Activated CD4-positive, alpha-beta T cell treated with anti-CD3 and anti-CD28 coated beads, Interleukin-2, Interleukin-6, amounts not matched to agents 100 ng/mL and 50 ng/mL, durations not matched to agents 16 hours and 8 hours (primary cell): Measurements from ENCODE around the gene LKAAEAR1.

Source experiments
- DNase-seq: peaks from one replicate; pipeline ENCODE4 v3.0.0-alpha.2; 2020

LKAAEAR1 gene

DNA sequence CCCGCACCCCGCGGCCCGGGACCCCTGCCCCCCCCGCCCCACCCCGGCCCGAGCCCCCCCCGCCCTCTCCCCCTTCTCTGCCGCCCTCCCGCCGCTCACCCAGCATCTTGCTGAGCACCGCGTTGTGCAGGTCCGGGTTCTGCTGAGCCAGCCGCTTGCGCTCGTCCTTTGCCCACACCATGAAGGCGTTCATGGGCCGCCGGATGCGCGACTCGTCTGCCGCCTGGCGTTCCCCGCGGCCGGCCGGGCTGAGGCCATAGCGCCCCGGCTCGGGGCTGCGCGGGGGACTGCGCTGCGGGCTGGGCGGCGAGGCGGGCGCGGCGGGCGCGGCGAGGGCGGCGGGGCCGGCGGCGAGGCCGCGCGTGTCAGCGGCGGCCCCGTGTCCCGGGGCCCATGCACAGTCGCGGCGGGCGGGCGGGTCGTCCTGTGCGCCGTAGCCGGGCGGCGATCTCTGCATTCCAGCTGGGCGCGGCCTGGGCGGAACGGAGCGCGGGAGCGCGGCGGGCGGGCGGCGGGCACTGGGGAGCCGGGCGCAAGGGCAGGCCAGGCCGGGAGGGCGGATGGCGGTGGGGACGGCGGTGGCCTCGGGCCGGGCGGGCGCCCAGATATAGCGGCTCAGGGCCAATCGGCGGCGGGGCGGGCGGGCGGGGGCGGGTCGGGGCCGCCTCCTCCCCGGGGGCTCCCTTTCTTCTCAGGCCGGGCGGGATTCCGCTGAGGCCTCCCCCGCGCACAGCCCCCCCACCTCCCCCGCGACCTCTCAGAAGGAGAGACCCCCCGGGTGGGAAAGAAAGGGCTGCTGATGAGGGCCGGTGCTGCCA is 34.9 kb downstream of the LKAAEAR1 start, which contains the start of gene SOX18:
SOX18 (minus strand) TSS at position 580 of the 818 bp plus-strand sequence; CDS start at position 457, 123 bp downstream.
- peak; percentile 55 for DNase-seq

DNA sequence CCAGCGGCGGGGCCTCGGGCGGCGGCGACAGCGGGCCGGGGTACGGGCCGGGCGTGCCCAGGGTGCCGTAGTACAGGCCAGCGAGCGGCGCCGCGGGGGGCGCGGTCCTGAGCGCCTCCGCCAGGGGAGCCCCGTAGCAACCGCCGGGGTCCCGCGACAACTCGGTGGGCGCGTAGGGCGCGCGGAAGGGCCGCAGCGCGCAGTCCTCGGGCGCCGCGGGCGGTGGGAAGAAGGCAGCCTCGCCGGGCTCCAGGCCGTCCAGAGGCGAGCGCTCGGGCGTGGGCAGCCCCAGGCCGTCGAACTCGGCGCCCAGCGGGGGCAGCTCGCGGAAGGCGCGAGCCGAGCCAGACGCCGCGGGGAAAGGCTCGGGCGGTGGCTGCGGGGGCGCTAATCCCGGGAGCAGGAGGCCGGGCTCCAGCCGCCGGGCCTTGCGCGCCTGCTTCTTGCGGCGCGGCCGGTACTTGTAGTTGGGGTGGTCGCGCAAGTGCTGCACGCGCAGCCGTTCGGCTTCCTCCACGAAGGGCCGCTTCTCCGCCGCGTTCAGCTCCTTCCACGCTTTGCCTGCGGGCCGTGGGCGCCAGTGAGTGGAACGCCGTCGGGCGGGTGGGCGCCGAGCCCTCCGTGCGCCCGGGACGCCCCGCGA is 35.7 kb downstream of the LKAAEAR1 start:
- DNase-seq: no peak

DNA sequence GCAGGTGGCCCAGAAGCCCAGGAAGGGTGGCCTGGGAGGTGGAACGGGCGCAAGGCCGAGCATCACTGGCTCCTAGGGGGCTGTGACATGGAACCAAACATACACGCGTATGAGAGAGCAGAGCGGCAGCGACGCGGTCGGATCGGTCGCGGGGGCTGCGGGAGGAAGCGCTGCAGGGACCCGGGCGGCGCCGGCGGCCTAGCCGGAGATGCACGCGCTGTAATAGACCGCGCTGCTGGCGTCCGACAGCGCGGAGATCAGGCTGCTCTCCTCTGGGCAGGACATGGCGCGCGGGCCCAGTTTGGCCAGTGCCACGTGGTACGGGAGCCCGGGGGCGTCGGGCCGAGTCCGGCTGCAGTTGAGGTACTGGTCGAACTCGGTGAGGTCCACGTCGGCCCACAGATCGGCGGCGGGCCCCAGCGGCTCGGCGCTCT is 36.2 kb downstream of the LKAAEAR1 start:
- no peak for DNase-seq

DNA sequence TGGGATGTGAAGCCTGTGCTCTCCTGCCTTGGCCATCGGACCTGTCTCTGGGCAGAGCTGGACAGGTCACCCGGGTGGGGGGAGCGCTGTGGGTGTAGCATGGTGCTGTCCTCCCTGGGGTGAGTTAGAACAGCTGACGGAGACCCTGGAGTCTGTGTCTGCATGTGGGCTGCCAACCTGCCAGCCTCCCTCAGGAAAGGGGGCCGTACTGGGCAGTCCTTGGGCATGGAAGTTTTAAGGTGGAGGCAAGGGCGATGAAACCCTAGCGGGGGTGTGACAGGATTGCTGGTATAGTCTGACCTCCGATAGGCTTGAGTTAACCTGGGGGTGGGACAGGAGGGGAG is 37.2 kb downstream of the LKAAEAR1 start:
- DNase-seq: no peak

DNA sequence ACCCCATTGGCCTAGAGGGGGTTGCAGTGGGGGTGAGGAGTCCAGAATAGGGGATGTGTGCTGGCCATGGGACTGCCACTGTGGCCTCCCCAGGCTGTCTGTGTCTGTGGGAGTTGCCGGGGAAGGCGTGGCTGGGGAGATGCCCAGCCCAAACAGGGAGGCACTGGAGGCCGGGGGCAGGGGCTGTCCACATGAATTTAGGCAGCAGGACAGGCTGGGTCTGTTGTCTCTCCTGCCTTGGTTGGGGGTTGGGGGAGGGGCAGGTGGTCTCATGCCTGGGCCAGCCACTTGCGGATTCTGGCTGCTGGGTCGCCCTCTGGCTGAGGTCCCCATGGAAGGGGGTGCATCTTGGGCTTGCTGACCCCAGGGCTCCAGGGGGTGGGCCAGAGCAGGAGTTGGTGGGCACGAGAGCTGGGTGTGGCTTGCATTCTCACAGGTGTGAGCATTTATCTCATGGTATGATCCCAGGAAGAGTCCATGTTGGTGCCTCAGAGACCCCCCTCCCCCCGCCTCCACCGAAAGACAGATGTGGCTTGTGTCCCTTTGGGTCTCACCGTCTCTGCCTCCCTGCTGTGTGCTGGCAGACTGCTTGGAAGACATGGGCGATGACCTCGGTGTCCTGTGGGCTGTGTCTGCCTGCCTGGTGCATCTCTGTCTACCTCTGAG is 38.7 kb downstream of the LKAAEAR1 start:
- DNase-seq: no peak

DNA sequence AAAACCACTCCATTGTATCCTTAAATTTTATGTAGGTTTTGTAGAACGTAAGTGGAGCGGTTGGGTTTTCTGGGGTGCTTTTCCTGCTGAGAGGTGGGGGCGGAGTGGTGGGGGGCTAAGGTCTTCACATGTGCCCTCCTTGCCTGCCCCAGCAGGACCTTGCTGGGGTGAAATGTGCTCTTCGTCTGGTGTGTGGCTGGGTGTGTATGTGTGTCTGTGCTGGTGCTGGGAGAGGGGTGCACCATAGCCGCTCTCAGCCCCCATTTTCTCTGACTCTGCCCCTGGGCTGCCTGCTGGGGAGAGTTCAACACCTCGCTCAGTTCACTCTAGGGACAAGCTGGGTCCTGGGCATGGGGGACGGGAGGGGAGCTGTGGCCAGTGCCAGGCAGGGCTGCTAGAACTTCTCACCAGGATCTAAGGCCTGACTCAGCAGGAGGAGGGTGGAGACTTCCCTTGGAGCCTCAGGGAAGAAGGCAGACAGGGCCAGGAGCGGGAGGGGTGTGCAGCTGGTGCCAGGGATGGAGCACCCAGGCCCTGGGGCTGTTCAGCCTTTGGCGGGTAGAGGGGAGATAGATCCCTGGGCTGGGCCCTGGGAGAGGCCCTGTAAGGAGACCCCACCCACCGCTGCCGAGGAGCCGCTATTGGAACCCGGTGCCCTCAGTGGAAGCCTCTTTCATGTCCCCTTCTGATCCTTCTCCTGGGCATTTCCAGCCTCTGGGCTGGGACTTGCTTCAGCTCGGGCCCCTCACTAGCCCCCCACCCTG is 39.5 kb downstream of the LKAAEAR1 start:
- no peak for DNase-seq

DNA sequence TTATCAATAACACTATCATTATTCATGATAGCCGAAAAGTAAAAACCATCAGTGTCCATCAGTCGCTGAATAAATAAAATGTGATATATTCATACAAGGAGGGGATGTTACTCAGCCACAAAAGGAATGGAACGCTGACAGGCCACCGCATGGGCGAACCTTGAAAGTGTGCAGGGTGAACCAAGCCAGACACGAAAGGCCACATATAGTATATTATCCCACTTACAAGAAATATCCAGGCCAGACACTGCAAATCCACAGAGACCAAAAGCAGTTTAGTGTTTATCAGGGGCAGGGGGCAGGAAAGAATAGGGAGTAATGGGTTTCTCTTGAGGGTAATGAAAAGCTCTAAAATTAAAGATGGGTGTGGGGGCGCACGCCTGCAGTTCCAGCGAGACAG is 40.4 kb downstream of the LKAAEAR1 start:
- no peak for DNase-seq

DNA sequence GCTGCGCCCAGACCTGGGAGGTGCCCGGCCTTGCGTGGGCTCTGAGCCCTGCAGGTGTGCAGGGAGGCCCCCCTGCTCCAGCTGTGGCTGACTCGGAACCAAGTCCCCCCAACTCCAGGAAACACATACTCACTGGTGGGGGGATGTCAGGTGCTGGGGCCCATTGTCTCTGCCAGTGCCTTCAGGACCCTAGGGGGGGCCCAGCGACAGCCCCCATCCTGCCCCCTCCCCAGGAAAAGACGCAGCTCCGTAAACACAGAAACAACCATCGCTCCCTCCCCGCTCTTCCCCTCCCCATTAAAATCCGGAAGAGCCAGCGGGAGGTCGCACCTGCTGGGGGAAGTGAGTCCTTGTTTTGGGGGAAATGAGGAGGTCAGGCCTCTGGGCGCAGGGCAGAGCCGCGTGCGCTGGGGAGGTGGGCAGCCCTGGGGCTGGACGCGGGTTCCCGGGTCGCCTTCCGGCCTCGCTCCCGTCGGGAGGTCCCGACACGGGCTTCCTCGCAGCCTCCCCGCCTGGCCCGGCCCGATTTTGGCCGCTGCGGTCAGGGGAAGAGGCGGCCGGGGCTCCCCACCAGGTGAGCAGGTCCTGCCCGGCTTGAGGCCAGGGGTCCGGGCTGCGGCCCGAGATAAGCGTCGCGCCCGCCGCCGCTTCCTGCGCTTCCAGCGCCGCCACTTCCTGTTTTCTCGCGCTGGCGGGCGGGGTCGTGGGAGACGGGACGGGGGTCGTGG is 42.0 kb downstream of the LKAAEAR1 start:
- DNase-seq: no peak

DNA sequence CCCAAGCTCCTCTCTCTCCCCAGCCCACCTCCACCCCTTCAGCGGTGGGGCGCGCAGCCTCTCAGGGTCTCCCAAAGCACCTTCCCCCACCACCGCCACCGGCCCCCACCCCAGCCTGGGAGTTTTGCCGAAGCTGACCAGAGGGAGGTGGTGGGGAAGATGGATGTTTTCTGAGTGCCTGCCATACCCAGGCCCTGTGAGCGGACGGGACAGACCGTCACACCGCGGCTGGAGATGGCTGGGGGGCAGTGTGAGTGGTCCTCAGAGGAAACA is 42.5 kb downstream of the LKAAEAR1 start:
- no peak for DNase-seq

DNA sequence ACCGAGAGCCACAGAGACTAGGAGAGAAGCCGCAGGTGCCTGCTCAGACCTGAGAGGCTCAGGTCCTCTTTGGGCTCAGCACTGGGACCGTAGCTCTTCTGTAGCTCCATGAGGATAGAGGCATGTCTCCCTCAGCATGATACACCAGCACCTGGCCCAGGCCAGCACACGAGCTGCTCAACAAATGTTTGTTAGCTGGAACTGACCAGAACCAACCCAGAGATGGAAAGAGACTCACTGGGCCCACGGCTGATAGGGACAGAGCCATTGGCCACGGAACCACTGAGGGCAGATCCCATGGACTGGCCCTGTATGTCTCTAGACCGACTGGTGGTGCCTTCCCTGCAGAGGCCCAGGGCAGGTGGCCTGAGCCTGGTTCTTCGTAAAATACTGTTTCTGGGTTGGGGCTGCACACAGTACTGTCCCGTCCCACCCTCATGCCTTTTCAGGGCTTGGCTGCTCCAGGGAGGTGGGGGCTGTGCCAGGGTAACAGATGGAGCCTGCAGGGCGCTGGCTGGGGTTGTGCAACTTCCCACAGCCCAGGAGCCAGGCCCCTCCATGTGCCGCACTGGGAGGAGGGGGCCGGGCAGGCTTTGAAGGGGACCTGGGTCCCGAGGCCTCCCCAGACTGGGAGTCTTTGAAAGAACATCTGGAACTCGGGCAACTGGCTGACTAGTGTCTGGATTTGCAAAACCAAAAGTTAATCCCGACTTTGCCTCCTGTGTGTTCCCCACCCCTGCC is 43.0 kb downstream of the LKAAEAR1 start:
- no peak for DNase-seq

DNA sequence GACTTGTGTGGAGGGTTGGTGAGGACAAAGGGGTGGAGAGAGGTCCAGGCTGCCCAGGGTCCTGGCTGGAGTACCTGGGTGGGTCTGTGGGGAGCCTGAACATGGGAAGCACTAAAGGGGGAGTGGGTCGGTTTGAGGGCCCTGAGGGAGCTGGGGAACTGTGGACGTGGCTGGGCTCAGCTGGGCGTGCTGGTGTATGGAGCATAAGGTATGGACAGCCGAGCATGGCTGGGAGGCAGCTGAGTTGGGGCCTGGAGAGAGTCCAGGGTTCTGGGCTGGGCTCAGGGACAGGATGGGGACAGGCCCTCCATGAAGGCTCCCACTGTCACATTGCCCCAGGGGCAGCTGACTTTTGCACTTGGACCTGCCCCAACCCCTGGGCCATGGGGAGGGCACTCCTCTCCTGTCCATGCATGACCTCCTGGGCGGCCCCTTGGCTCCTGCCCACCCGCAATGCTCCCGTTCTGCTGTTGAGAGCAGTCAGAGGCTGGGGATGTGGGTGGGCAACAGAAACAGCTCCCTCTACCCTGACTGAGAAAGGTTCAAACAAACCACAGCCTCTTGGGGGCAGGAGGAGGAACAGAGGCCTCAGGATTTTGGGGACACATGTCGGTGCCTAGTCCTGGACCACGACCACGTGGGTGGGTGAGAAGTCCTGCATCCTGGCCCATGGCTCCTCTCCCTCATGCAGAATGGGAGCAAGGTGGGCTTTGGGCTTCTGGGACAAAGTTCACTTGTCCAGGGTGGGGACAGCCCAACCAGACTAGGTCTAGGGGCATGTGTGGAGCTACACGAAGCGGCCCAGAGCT is 43.8 kb downstream of the LKAAEAR1 start:
- DNase-seq: no peak

DNA sequence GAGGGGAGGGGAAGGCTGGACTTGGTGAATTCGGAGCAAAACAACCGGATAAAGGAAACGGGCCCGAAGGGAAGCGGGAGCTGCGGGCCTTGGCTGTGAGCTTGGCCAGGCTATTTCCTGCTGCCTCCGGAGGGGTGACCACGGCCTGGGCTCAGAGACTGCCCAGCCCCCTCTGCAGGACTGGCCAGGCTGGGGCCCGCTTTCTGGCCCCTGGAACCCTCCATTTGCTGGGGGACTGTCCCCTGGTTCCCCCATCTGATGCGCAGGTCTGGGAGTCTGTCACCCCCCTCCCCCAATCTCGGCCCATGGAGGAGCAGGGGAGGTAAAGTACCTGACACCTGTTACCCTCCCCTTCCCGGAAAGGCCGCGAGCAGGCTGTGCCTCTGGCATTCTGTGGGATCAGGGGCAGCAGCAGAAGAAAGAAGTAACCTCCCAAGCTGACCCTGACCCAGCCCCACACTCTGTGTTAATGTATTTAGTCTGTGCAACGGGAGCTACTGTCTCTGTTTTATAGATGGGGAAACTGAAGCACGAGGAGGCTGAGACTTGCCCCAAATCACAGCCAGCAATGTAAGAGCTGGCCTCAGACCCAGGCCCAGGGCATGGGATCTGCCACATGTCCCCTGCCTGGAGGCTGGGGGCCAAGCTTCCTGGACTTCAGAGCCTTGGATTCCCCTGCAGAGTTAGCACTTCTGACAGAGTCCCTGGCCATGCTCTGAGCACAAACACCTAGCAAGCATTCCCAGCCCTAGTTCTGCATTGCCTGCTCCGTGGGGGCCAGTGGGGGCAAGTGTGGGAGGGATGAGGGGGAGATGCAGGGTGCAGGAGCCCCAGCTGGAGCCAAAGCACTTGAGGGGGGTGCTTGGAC is 44.7 kb downstream of the LKAAEAR1 start:
- no peak for DNase-seq

DNA sequence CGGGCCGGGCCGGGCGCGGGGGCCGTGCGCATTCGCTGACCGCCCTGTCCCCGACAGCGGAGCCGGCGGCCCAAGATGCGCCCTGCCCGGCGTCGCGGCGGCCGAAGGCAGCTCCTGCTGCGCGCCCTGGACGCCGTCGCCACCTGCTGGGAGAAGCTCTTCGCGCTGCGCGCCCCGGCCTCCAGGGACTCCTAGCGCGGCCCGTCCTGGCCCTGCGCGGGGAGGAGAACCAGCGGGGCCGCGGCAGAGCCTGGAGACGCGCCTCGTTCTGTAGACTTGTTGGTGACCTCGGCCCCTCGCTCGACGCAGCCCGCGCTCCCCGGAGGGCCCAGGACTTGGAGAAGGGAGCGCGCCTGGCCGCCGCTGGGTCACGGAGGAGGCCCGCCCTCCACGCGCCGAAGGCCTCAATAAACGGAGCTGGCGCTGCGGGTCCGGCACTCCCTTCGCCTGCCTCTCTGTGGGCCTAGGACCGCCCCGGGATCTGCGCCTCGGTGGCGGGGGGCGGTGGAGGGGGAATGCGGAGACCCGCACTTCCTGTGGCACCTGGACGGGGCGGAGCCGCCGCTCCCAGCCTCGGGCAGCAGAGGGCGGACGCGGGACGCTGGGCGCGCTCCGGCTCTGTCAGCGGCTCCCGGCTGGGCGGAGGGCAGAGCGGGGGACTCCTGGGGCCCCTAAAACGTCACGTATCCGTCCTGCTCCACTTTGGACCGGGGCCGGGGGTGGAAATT is 45.5 kb downstream of the LKAAEAR1 start:
- peak; percentile 83 for DNase-seq

DNA sequence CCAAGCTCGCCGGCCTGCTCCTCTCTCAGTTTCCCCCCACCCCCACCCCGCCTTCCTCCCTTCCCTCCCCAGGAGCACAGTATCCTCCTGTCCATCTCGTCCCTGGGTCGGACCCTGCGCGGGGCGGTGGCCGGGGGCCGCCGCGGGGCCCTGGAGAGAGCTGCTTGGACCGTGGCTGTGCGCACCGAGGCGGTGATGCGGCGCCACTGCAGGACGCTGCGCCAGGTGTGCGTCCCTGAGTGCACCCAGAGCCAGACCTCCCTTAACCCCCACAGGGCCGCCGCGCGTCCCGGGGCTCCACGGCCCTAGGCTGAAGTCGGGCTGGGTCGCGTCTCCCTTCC is 46.0 kb downstream of the LKAAEAR1 start:
- no peak for DNase-seq

DNA sequence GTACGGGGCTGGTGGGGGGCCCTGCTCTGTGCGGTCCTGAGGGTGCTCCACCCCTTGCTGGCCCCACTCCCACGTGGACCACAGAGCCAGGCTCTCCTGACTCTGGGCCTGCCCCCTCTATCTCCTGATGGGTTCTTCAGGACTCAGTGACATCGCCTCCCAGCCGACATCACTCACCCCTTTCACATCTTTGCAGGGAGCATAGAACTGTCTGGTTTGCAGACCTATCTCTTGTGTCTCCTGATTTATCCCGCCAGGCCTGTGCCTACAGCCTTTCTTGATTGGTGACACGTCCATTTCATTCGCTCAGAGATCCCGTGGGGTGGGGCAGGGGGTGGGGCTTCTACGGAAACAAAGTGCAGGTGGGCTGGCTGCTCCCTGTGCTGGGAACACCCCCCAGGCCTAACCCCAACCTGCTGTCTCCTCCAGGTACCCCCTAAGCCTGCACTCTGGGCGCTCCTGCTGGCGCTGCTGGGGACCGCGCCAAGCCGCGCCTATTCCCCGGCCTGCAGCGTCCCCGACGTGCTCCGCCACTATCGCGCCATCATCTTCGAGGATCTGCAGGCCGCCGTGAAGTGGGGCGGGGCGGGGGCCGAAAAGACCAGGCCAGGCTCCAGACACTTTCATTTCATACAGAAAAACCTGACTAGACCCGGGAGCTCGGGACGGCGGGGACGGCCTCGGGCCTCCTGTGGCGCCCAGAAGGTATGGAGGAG is 46.5 kb downstream of the LKAAEAR1 start:
- peak; percentile 43 for DNase-seq

DNA sequence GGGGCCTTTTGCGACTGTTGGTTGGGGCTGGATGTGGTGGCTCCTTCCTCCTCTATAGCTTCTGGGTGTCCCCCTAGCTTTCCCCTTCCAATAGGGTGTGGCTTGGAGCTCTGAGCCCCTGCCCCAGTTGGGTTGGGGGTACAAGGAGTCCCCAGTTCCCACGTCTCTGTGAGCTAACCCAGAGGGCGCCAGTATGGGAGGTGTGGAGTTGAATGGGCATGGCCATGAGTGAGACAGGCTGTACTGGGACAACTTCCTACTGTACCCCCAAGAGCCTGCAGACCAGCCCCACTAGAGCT is 47.0 kb downstream of the LKAAEAR1 start:
- DNase-seq: no peak

DNA sequence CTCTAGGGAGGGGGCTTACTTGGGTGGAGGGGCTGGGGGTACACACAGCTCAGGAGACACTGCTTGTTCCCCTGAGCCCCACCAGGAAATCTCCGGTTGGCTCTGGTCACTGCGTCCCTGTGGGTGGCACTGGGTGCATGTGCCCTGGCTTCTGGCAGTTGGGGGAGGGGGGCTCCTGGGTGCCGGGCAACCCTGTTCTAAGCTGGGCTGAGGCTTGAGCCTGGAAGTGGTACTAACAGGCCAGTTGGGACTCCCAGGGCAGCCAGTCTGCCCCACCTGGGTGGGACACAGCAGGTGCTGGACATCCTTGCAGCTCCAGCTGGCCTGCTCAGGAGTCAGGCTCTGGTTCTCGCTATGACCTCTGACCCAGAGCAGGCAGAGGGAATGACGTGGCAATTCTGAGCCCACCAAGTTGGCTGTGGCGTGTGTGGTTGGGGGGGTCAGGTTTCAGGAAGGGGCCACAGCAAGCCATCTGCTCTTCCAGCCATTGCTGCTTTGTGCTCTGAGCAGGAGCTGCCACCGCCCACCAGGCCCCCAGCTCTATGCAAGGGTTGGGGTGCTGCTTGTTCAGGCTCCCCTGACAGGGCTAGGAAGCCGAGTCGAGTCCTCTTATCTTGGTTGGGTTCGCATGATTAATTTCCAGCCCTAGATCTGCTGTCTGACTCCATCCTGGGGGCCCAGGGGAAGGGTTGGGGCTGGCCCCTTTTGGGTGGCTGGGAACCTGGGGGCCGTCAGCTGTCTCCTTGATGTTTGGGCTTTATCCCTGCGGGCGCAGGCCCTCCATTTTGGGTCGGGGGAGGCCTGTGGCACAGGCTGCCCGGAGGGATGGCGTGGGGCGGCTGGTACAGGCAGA is 47.6 kb downstream of the LKAAEAR1 start:
- peak; percentile 41 for DNase-seq

DNA sequence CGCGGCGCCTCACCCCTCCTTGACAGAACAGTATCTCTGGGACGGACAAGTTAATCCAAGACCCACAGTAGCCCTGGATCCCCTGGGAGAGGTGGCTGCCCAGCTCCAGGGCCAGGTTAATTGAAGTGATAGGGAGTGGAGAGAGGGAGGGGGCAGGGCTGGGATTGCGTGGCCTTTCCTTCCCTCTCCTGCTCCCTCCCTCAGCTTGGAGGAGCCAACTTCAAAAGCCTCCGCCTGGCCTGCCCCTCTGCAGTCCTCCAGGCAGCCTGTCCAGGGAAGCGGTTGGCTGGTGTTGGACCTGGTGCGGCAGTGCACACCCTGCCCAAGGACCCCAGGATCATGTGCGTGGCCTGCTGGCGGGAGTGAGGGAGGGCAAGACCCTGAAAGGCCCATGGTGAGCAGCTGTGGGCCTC is 48.3 kb downstream of the LKAAEAR1 start, which contains the start of gene C20orf204:
C20orf204 (plus strand) TSS at position 250 of the 413 bp plus-strand sequence; CDS start at position 392, 142 bp downstream.
- DNase-seq: no peak
